AG04450 (cell line): ENCODE results near the gene RASSF1. TPM values are rescaled to one million over a fixed set of nuclear protein-coding genes. Genes with fewer than 3 reads are reported as not detected.

ENCODE experiments used
- CTCF ChIA-PET: fragments of 300-600, 350-600 bp; formaldehyde crosslinking; extraction: SDS; loops from one replicate; lab custom pipeline; 2022; ENCODE audit warnings: antibody characterized with exemption, inconsistent platforms; lab: Charles Lee
- POLR2A ChIA-PET: fragments of 350-600 bp; formaldehyde crosslinking; extraction: SDS; loops from one replicate; lab custom pipeline; 2021; ENCODE audit warnings: antibody characterized with exemption, inconsistent platforms; lab: Yijun Ruan, JAX
- DNase-seq: peaks from one replicate; pipeline ENCODE4 v3.0.0-alpha.2; 2011; ENCODE audit warnings: low read depth, low spot score
- H3K27ac ChIP-seq: one replicate; pipeline ENCODE4 v1.5.1; 2012; ENCODE audit warnings: low read depth, low read length, control low read depth
- H3K27me3 ChIP-seq: one replicate; pipeline ENCODE4 v1.6.0; 2012; ENCODE audit warnings: low read length; ENCODE audit not compliant: control insufficient read depth, insufficient read depth
- H3K4me3 ChIP-seq: 2 replicates; pipeline ENCODE4 v1.5.1; 2011; ENCODE audit warnings: mild to moderate bottlenecking, low read depth, low read length, control low read depth
- H3K9me3 ChIP-seq: 2 replicates; pipeline ENCODE4 v1.5.1; 2012; ENCODE audit warnings: low read length; ENCODE audit not compliant: control insufficient read depth, insufficient read depth
- polyA plus RNA-seq: library from polyadenylated mRNA; depleted of rRNA; stranded (reverse); fragments of >200 nt; gene quantifications from 2 replicates; pipeline ENCODE4 v1.2.3, GENCODE V29; 2011
- TF ChIP-seq, protein P1 (sequence below): IDR thresholded peaks from 2 replicates; pipeline ENCODE4 v1.5.1; 2011; ENCODE audit warnings: low read depth, low read length, control low read depth, inconsistent platforms

RASSF1 gene
- polyA plus RNA-seq, 1 experiment = 25.1 TPM

DNA sequence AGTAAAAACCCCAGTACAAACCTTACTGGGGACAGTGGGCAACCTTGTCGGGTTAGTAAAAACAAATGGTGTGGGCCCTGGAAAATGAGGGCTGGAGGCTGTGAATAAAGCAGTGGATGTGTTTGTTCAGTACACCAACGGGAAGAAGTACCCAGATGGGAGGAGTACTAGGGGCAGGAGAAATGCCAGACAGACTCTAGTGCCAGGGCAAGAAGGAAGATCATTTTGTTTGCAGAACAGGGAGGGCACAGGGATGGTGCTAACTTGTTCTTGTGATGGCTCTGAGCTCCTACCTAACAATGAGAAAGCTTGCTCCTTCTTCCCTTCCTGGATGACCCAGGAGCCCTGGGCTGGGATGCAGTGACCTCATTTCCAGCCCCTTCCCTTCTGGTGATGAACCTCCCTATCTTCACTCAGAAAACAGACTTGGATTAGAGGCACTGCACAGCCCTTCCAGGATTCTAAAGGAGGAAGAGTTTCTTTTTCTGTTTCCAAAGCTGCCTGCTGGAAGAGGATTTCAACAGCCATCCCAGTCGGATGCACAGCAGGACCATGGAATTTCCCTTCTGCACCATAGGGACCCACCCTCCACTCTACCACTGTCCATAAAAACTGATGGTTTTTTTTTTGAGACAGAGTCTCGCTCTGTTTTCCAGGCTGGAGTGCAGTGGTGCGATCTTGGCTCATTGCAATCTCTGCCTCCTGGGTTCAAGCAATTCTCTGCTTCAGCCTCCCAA lies 6.1 kb downstream of the RASSF1 start:
- H3K27me3 ChIP-seq = no peaks in the 10 kb centered on the region
- H3K27ac ChIP-seq = no peak overlapping the region
- POLR2A ChIA-PET = no interaction called here
- CTCF ChIA-PET = interaction anchor here (0.6 to 0.9 kb wide), 2 partner anchors 10 to 280 kb away, joined by 3 to 4 read pairs; no protein-coding TSS in a partner anchor
- TF ChIP-seq, protein P1, sequence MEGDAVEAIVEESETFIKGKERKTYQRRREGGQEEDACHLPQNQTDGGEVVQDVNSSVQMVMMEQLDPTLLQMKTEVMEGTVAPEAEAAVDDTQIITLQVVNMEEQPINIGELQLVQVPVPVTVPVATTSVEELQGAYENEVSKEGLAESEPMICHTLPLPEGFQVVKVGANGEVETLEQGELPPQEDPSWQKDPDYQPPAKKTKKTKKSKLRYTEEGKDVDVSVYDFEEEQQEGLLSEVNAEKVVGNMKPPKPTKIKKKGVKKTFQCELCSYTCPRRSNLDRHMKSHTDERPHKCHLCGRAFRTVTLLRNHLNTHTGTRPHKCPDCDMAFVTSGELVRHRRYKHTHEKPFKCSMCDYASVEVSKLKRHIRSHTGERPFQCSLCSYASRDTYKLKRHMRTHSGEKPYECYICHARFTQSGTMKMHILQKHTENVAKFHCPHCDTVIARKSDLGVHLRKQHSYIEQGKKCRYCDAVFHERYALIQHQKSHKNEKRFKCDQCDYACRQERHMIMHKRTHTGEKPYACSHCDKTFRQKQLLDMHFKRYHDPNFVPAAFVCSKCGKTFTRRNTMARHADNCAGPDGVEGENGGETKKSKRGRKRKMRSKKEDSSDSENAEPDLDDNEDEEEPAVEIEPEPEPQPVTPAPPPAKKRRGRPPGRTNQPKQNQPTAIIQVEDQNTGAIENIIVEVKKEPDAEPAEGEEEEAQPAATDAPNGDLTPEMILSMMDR = no peak
- no peak for DNase-seq
- H3K9me3 ChIP-seq = no peaks in the 10 kb centered on the region; the same call in 1 of the 2 replicates
- peak overlapping the region; percentile 17; the same call in 1 of the 2 replicates for H3K4me3 ChIP-seq

- Histone ChIP-seq H3K27ac (peak overlapping the region; percentile 47), H3K9me3 (no peaks in the 10 kb centered on the region; the same call in 1 of the 2 replicates)
- POLR2A ChIA-PET = interaction anchor here (0.7 to 0.8 kb wide), 2 partner anchors 10 to 35 kb away, joined by 3 read pairs; partner anchors contain the start of genes HYAL3 and NAA80
These were observed 6.8 kb downstream of the RASSF1 start for GRCh38 chr3:50333744-50334328.

DNA sequence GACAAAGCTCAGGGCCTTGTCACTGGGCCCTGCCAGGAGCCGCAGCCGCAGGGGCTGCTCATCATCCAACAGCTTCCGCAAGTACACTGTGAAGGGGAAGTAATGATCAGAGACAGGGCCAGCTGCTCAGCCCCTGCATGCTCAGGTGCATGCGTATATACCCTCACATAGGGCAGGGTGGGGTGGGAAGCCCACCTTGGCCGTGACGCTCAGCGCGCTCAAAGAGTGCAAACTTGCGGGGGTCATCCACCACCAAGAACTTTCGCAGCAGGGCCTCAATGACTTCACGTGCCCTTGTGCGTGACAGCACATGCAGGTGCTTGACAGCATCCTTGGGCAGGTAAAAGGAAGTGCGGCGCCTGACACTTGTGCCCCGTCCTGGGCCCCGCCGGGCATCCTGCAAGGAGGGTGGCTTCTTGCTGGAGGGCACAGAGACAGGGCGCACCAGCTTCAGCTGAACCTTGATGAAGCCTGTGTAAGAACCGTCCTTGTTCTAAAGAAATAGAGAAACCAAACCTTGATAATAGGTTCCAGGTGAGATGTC lies 9.2 kb downstream of the RASSF1 start:
- DNase-seq = no peak
- ChIA-PET CTCF (interaction anchor here (1.1 kb wide), 1 partner anchor 10 kb away, joined by 5 read pairs; no protein-coding TSS in a partner anchor), POLR2A (no interaction called here)
- no peaks in the 10 kb centered on the region; the same call in 1 of the 2 replicates for H3K9me3 ChIP-seq
- TF ChIP-seq, protein P1 = no peak
- H3K27ac ChIP-seq = no peak overlapping the region
- no peak overlapping the region for H3K4me3 ChIP-seq
- no peaks in the 10 kb centered on the region for H3K27me3 ChIP-seq

More at GRCh38 chr3:50333744-50334328, 6.8 kb downstream of the RASSF1 start:
- Histone ChIP-seq H3K27me3 (no peaks in the 10 kb centered on the region), H3K4me3 (no peak overlapping the region)
- DNase-seq = no peak
- CTCF ChIA-PET = interaction anchor here (0.9 kb wide), 1 partner anchor 9 kb away, joined by 4 read pairs; no protein-coding TSS in a partner anchor
- TF ChIP-seq, protein P1 = no peak

DNA sequence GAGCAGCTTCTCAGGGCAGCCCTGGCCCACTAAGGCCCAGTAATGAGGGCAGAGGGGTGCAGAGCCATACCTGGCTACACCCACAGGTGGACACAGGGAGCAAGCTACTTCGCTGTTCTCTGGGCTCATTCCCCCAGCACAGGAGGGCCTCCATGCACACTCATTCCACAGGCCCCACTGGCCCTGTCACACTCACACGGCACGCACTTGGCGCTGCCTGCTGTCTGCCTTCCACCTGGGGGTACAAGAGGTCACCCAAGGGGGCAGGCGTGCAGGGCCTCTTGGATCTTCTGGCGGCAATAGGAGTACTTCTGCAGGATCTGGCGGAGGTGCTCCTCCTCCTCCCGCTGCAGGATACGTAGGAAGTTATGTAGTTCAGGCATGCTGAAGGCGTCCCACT lies 10.3 kb downstream of the RASSF1 start:
- no peaks in the 10 kb centered on the region for H3K27me3 ChIP-seq
- peak overlapping the region; percentile 11 for H3K27ac ChIP-seq
- CTCF ChIA-PET = interaction anchor here (1.1 to 1.5 kb wide), 2 partner anchors 9 to 136 kb away, joined by 3 to 5 read pairs; no protein-coding TSS in a partner anchor
- TF ChIP-seq, protein P1 = no peak
- H3K9me3 ChIP-seq = no peaks in the 10 kb centered on the region; the same call in 1 of the 2 replicates
- H3K4me3 ChIP-seq = no peak overlapping the region
- no peak for DNase-seq
- POLR2A ChIA-PET = interaction anchor here (0.6 kb wide), 1 partner anchor 11 kb away, joined by 3 read pairs; no protein-coding TSS in a partner anchor
